Measurements from ENCODE around the gene TSPAN5. TPM values are rescaled to one million over a fixed set of nuclear protein-coding genes. Genes with fewer than 3 reads are reported as not detected.

The TSPAN5 gene
- total RNA-seq, 1 experiment from 2014 or later: 12.4 TPM

- H3K27me3 ChIP-seq (ENCODE audit: insufficient read depth, low read depth): no peaks in the 10 kb centered on the region
- ChIA-PET POLR2A (ENCODE audit: unreplicated experiment) (no interaction called here), CTCF (no interaction called here)
- no peaks in the 10 kb centered on the region for H3K9me2 ChIP-seq (ENCODE audit: insufficient read depth)
- BruUV-seq (replicated peaks): no TSS peak
- no peak for DNase-seq
- H2AFZ ChIP-seq: no peak overlapping the region
- H3K4me1 ChIP-seq (replicated peaks; ENCODE audit: insufficient read depth): no peaks in the 10 kb centered on the region
- H3K4me2 ChIP-seq: no peak overlapping the region
- no peak overlapping the region for H3K4me3 ChIP-seq
- H3K9me3 ChIP-seq (ENCODE audit: insufficient read depth, low read depth): no peaks in the 10 kb centered on the region
- no peaks in the 10 kb centered on the region for H3F3A ChIP-seq (ENCODE audit: insufficient read depth, low read depth)
- no peak overlapping the region for H3K27ac ChIP-seq
- H3K36me3 ChIP-seq (ENCODE audit: low read depth): no peaks in the 10 kb centered on the region
- intact Hi-C loops (cut with micrococcal nuclease; ENCODE audit: unreplicated experiment): no loop called here
- no peaks in the 10 kb centered on the region for H3K79me2 ChIP-seq (ENCODE audit: low read depth)
- no peaks in the 10 kb centered on the region for H4K20me1 ChIP-seq (ENCODE audit: insufficient read depth)
- TF ChIP-seq CTCF (conservative IDR thresholded peaks at IDR 0.05) (no peak), EZH2 (IDR thresholded peaks at IDR 0.05; ENCODE audit: low read depth) (no peak)
Observed at GRCh38 chr4:98560321-98560720, 98.1 kb downstream of the TSPAN5 start.

- POLR2A ChIA-PET (ENCODE audit: unreplicated experiment): no interaction called here
- Histone ChIP-seq H3K9me2 (ENCODE audit: insufficient read depth) (no peaks in the 10 kb centered on the region), H3K4me3 (no peak overlapping the region), H3K4me2 (no peak overlapping the region), H3K27ac (no peak overlapping the region), H2AFZ (no peak overlapping the region), H3K4me1 (replicated peaks; ENCODE audit: insufficient read depth) (no peaks in the 10 kb centered on the region), H3K36me3 (ENCODE audit: low read depth) (no peaks in the 10 kb centered on the region), H3K79me2 (ENCODE audit: low read depth) (no peaks in the 10 kb centered on the region), H3K9me3 (ENCODE audit: insufficient read depth, low read depth) (no peaks in the 10 kb centered on the region), H3F3A (ENCODE audit: insufficient read depth, low read depth) (no peaks in the 10 kb centered on the region), H4K20me1 (ENCODE audit: insufficient read depth) (no peaks in the 10 kb centered on the region), H3K27me3 (ENCODE audit: insufficient read depth, low read depth) (no peaks in the 10 kb centered on the region)
- intact Hi-C loops (cut with micrococcal nuclease; ENCODE audit: unreplicated experiment): no loop called here
- BruUV-seq (replicated peaks): no TSS peak
- TF ChIP-seq EZH2 (IDR thresholded peaks at IDR 0.05; ENCODE audit: low read depth) (no peak), CTCF (conservative IDR thresholded peaks at IDR 0.05) (no peak)
- no peak for DNase-seq
- CTCF ChIA-PET: no interaction called here
Observed at GRCh38 chr4:98558471-98559169, 99.8 kb downstream of the TSPAN5 start.

GRCh38 chr4:98557194-98557892 is 101.1 kb downstream of the TSPAN5 start:
- Histone ChIP-seq H2AFZ (no peak overlapping the region), H3K27me3 (ENCODE audit: insufficient read depth, low read depth) (no peaks in the 10 kb centered on the region), H3K9me3 (ENCODE audit: insufficient read depth, low read depth) (no peaks in the 10 kb centered on the region), H3K4me3 (no peak overlapping the region), H3K79me2 (ENCODE audit: low read depth) (no peaks in the 10 kb centered on the region), H3K27ac (no peak overlapping the region), H3K36me3 (ENCODE audit: low read depth) (no peaks in the 10 kb centered on the region), H3K9me2 (ENCODE audit: insufficient read depth) (no peaks in the 10 kb centered on the region), H4K20me1 (ENCODE audit: insufficient read depth) (no peaks in the 10 kb centered on the region), H3F3A (ENCODE audit: insufficient read depth, low read depth) (no peaks in the 10 kb centered on the region), H3K4me1 (replicated peaks; ENCODE audit: insufficient read depth) (no peaks in the 10 kb centered on the region), H3K4me2 (no peak overlapping the region)
- intact Hi-C loops (cut with micrococcal nuclease; ENCODE audit: unreplicated experiment): no loop called here
- ChIA-PET CTCF (no interaction called here), POLR2A (ENCODE audit: unreplicated experiment) (no interaction called here)
- no peak for DNase-seq
- BruUV-seq (replicated peaks): no TSS peak
- TF ChIP-seq EZH2 (IDR thresholded peaks at IDR 0.05; ENCODE audit: low read depth) (no peak), CTCF (conservative IDR thresholded peaks at IDR 0.05) (no peak)
